Activated CD4-positive, alpha-beta T cell treated with anti-CD3 and anti-CD28 coated beads, Interleukin-10, Interleukin-2, amounts not matched to agents 100 ng/mL and 50 ng/mL, durations not matched to agents 16 hours and 8 hours (primary cell): ENCODE data around the gene BNC2.

Experiments used
- DNase-seq: peaks from one replicate; pipeline ENCODE4 v3.0.0-alpha.2; 2020

BNC2 gene

DNA sequence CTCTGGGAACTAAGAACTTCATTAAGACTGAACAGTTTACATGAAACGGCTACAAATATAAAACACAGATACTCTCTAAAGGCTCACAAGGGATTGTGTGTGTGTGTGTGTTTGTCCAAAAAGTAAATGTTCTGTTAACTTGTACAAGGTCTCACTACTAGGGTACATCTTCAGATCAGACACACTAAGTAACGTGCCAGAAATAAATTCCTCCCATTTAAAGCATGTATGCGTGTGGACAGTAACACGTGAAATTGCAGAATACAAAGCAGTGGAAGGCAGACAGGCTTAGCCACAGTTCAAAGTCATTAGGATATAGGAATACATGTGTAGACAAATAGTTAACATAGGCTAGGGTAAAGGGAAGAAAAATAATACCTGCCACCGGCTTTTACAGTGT lies 1.8 kb downstream of the BNC2 start:
- DNase-seq: no peak

DNA sequence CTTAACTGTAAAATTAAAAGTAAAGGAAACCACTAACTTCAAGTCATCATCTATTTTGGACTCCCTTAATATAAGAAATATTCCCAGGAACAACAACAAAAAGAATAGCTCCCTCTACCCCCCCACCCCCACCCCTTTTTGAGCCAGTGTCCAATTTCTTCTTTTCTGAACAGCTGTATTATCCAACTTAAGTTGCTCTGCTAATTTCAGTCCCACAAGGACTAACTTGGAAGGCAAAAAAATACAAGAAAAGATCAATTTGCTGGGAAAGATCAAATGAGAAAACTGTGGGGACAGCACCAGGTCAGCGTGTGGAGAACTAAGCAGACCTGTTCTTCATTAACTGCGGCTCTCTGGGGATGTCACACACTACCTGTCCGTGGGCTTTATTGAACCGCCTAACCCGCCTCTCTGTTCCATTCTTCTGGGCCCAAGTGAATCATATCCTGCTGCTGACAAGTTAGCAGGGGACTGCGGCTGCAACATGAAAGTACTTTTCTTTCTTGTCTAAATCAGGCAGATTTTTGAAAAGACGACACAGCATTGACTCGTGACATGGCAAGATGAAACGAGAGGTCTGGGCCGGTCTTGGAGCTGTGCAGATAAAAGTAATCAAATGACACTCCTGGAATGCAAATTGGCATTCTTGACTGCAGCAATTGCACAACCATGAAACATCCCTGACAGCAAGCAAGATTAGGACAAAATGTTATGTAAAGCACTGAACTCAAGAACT lies 2.7 kb downstream of the BNC2 start:
- no peak for DNase-seq

DNA sequence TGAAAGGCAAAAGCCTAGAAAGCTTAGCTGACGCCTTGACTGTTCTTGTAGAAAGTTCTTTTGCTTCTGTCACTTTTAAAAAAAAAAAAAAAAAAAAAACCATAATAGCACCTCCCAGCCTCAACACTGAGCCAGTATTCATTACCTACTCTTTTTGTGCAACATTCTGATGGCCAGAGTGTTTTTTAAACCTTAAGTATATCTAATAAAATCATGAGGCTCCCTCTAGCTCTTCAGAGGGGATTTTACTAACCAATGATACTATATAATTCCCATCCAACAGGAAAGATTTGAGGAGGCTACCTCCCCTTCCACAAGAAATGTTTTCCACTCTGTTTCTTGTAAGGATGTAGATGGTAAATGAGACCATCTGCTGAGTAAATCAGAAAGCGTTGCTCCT lies 3.9 kb downstream of the BNC2 start:
- DNase-seq: no peak

DNA sequence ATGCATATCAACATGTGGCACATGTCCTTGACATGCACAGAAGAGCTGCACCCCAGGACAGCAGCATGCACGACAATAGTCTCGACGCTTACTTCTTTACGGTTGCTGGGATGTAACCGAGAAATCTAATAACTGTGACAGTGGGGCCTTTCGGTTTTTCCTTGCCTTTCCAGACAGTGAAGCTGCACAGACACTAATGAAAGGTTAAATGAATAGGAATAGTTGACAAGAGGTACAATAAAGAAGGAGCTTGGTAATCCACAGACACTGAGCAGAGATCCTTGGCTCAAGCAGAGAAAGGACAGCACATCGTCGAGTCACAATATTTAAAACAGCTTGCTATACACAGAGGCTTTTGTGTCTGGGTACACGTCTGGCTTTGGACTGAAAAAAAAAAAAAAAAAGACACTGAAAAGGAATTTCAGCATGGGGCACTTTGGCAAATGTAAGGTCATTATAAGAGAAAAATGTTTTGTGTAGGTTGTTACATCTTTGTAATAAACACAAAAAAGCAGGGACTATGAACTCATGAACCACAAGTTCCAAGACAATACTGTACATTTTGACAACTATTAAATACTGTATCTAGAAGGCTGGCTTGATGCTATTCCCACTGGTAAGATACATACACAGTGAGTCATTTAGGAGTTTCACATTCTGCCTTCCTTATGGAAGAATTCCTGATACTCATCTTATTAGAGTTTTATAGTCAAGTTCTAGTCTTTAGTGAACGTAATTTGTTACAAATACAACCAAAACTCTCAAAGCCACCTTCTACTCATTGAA lies 5.6 kb downstream of the BNC2 start:
- no peak for DNase-seq

DNA sequence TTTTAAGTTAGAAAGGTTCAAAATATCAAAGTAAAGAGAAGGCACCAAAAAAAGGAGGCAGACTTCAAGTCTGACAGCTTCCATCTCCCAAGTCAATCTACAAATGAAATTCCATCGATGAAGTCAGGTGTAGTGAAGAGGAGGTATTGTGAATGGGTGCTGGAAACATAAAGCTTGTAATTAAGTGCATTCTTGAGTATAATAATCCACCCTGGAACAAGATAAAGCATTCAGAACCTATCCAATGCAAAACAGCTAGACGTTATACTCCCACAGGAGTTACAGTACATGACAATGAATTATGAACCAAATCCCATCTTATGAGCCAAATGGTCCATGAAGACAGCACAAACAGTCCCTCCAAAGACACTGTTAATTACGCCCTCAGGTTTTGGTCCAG lies 22.3 kb downstream of the BNC2 start:
- DNase-seq: no peak

DNA sequence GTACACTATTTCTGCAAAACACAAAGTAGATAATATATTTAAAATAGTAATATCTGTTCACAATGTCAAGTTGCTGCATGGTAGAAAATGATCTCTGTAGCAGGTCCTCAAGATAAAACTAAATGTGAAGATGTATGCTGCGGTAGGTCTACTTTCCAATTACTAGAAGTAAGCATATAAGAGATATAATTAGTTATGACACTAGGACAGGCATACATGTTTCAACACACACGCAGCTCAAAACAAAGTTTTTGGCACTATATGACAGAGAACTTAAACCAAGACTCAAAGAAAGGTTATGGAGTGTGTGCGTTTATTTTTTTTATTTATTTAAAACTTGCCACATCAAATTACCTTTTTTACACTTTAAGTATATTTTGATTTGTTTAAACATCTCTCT lies 23.5 kb downstream of the BNC2 start:
- DNase-seq: no peak

DNA sequence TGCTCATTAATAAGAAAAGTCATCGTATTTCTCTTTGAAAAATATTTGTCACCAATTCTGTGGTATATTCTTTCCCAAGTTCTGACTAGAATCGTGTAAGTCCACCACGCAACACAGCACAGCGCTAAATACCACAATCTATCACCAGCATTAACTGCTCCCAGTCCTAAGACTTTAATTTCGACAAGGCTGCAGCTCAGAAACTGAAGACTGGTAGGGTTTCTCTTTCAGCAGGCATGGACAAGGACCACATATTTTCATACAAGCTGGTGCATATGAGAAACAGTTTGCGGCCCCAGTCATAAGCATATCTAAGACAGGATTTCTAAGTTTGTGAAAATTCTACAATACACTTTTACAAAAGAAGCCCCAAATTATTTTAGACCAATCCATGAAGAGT lies 24.1 kb downstream of the BNC2 start:
- no peak for DNase-seq

DNA sequence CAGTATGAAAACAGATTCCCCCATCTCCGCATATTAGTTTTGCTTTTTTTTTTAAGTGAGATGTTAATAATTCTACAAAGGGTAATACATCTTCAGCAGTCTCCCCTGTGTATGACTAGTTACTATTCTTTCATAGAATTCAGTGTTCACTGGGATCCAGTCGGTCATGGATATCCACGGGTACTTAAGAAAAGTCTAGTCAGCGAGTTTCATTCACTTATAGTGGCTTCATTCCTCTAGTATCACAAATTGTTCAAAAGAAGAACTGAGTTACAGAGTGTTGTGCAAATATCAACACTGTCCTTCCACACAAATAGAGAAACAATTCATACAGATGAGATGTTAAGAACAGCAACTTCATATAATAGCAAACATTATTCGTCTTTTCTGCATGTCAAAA lies 35.7 kb downstream of the BNC2 start:
- no peak for DNase-seq

DNA sequence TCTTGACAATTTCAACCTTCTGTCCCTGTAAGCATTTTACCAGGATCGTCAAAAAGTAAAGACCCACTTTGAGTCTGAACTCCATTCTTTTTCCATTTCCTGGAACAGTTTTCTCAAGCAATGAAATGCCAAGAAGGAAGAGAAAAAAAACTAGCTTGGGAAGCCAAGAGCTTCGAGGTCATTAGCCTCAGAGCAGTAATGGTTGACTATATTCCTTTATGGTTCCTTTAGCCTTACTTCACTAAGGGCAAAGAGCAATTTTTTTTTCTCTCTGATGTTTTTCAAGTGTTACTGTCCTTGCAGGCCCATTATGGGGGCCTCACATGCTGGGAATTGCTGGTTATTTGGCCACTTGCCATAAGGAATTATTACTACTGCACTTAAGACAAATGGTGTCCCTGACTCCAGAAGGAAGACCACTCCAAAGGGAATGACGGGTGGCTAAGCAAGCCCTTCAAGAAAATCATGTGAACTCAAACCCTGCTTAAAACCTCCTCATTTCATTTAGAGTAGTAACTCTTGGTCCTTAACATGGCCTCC lies 37.1 kb downstream of the BNC2 start:
- DNase-seq: no peak

DNA sequence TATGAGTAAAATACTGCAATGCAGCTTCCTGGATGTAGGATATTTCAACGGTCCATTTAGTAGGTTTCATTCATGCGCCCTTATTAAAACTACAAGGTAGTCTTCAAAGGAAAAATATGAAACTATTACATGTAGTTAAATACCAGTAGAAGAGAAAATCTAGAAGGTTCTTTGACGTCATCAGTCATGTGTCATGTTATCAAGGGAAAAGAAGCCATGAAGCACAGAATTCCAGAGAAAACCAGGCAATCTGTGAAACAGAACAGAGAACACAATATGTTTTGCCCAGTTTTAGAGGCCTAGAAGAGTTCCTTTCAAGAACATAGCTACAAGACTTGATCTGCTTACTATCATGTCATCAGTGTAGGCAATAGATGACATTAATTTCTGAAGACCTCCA lies 38.4 kb downstream of the BNC2 start:
- DNase-seq: no peak

DNA sequence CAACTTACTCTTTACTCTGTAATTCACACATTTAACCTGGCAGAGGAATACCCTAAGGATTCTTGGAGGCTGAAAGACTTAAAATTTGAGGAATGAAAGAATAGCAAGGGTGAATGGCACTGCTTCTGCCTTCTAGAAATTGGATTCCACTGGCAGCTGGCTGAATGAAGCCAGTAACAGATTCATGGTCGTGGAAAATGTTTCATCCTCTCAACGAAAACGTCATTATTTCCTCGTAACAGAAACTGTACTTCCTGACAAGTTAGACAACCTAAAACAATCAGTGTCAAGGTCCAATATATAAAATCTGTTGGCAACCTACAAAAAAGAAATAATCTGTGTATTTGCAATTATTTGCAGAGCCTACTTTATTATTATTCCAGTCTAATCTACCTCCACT lies 39.7 kb downstream of the BNC2 start:
- no peak for DNase-seq

DNA sequence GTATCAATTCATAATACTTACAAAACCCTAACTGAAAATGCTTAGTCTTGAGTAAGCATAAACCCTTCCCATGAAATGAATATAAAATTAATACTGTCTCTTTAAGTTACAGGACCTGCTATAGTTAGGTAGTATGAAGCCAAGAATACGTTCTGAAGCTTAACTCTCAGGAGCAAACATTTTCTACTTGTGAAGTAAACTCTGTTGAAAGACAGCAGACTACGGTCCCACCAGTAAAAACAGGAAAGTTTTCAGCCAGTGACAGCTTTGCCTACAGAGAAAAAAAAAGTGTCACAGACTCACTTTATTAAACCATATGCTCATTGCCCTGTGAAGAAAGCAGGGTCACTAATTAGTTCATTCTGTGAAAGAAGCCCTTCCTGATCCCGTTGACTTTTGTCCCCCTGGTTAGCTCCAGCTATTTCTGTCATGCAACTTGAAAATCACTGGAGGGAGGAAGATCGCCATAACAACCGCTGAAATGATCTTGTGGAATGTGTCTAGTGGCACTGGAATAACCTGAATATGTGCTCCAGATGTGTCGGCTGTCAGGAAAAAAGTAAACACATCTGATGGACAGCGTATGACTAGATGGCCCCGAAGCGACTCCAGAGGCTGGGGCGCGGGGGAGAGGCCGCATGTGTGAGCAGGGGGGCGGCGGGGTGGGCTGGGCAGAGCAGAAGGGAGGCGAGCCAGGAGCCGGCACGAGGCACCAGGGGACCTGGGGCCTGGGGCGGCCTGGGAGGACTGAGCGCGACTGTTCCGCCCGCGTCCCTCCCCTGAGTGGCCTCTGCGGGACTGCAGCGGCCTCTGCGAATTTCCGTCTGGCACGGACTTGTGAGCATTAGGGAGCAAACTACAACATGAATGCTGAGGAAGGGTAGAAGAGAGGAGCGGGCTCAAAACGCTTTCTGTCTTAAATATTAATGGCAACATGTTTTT lies 41.9 kb downstream of the BNC2 start:
- no peak for DNase-seq

DNA sequence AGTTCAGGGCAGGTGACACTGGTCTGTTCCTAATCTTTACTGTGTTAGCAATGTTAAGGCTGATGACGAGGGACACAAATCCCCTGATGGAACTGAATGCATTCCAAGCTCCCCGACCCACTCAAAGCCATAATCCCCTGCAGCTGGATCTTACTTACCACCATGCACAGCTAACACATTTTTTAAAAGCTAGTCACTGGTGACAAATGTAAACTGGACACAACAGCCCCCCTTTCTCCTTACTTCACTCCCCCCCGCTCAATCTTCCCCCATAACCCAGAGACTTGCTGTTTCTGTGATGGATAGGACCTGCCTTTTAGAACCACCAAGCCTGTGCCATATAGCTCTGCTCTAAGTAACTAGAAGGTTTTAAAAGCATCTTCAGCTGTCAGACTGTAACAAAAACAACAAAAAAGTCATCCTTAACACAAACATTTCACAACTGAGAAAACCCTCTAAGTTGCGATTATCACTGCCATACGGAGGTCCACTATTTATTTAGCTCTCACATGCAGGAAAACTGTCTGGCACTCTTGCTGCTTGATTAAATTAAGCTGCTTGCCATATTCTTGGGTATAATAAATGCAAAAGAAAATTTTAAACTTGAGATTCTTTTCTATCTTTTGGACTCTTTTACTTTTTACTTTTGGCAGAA lies 44.4 kb downstream of the BNC2 start:
- DNase-seq: no peak

DNA sequence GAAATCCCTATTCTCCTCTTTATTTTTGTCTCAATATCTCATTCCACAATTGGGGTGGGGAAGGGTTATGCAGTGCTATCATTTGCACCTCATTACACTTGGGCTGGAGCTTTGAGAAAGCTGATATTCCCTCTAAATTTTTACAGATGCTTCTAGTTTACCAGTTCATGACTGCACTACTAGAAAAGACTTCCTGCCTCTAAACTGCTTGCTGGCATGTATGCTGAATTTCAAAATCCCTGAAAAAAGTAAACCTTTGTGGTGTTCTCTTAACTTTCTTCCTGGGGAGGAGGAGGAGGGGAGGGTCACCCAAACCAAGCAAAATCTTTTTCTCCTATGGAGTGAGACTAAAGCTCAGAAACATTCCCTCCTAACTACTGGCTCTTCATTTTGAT lies 45.1 kb downstream of the BNC2 start:
- DNase-seq: no peak

DNA sequence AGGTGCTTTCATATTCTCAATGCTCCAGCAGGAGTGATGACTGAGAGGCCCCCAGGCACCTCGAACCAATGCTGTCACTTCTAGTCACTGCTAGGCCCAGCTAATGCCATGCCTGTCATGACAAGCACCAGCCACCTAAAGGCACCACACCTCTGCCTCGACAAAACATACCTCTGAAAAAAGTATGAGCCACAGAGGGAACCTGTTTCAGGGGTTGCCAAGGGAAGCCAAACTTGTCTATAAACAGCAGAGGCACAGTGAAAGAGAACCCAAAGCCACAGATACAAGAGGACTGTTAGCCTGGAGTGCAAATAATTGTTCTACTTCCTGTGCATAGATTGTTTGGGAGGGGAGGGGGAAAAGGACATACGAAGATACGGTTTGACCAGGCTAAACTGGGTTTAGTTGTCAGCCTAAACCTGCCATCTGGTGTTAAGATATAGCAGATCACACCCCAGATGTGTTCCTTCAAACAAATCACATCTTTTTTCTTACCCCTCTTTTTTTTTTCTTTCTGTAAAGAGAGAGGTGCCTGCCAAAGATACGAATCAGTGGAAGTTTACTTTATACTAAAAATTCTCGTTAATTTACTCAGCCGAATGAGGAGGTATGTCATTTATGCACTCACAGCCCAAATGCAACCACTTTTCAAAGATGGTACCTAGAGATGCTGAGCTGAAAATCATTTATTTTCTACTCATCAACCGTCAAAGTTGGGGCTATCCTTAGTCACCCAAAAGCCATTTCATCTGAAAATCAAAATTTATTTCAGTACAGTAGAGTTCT lies 45.7 kb downstream of the BNC2 start:
- no peak for DNase-seq

DNA sequence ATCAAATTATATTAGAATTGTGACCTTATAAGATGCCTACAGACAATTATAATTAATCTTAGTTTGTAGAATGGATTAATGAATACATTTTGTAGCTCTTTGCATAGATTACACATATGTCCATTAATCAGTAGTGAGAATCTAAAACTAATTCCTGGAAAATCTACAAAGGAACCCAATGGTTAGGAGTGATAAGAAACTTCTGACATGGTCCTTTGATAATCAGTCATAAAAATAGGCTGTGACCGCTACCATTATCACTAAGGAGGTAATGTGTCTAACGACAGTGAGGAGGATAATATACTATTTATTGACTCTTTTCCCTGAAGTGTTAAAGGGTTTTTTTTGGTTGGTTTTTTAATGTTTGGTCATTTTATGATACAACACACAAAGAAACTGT lies 46.6 kb downstream of the BNC2 start:
- DNase-seq: no peak

DNA sequence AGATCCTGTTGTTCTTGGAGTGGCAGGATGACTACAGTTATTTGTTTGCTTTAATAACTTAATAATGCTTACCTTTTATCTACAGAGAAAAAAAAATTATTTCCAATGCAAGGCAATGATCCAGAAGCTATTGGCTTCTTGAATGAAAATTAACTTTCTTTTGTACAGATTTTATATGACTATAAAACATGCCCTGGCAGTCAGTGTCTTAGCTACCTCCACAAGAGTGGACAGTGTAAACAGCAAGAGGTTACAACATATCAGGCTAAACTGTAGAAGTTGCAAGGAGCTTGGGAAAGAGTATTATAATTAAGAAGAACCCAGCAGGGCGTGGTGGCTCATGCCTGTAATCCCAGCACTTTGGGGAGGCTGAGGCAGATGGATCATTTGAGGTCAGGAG lies 49.1 kb downstream of the BNC2 start:
- no peak for DNase-seq

DNA sequence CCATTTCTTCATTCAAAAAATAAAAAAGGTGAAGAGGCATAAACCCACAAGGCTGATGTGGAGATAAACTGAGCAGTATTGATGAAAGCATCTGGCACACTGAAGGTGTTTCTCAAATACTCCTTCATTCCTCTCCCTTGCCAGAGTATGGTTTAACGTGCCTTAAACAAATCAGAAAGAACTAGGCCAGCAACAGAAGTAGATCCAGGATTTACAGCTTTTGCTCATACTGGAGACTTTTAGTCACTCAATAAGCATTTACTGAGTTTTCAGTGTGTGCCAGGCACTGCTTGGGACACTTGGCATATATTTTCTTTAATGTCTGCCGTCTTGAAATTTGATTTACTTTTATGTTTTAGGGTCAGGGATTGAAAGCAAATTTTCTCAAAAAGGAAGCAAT lies 53.0 kb downstream of the BNC2 start:
- no peak for DNase-seq

DNA sequence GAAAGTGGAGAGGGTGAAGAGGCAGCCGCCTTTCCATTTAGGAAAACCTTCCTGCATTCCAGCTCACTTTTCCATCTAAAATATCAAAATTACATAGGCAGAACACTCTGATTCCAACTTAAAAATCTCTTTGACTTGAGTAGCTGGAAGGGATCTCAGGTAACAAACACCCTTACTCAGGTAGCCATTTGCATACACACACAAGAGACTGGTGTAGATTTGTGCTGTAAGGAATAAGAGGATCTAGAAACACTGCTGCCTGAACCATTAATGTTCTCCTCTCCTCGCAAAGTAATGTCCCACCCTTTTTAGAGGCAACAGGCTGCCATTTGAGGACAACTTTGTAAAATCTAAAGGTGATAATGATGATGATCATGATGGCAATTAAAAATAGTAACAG lies 53.5 kb downstream of the BNC2 start:
- DNase-seq: no peak

DNA sequence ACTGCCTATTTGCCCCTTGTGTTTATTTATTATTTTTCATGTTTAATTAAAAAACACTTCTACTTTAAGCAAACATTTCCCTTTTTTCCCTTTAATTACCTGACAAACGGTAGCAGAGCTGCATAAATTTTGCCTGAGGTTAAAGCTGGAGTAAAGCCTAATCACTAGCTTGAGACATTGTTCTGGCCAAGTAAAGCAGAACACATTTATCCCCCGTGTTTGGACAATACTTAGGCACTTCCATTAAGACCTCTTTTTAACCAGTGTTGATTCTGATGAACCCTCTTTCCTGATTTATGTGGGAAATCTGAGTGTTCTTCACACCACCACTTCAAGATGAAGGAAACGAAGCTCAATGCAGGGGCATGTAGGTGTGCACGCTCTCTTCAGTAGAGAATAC lies 54.5 kb downstream of the BNC2 start:
- no peak for DNase-seq

DNA sequence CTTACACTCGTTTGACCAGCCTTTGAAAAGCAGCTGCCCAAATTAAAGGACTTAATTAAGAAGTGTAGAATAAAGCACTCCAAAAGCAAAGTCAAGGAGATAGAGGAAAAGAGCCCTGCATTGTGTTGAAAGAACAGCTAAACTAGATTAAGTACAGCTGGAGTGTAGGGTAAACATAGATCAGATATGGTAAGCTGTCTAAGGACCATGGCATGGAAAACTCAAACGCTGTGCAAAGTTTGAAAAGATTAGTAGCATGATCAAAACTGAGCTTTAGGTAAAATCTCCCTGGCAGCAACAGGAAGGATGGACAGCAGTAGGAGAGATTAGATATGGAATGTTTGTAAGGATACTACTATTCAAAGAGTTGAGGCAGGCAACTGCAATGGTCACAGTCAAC lies 55.4 kb downstream of the BNC2 start:
- no peak for DNase-seq

DNA sequence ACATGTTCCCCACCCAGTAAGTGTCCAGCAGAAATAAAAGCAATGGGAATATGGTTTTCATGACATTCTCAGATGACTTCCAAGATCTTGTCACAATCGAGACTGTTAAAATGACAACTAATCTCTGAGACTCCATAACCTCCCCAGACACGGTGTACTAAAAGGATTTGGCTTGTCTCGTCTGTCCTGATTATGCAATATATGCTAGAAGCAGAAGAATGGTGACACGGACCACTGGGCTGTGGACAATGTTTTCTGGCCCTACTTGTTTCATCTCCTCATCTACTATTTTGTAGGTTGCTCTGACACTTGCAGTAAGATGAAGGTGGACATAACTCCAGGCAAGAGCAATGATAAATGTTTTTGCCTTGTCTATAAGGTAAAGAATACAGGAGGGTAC lies 56.6 kb downstream of the BNC2 start:
- DNase-seq: no peak
